GM12873 (cell line): ENCODE results near the gene CDK5RAP3.
A peak's percentile ranks its signal among the peaks of the same experiment; 100 is the strongest.

Experiments used
- TF ChIP-seq, protein P1 (sequence below): IDR thresholded peaks from 2 replicates; pipeline ENCODE4 v1.5.1; 2012; ENCODE audit warnings: low read depth, mild to moderate bottlenecking, moderate library complexity, low read length, control low read depth; ENCODE audit not compliant: insufficient read depth; ENCODE audit errors: missing control alignments

Gene CDK5RAP3

DNA sequence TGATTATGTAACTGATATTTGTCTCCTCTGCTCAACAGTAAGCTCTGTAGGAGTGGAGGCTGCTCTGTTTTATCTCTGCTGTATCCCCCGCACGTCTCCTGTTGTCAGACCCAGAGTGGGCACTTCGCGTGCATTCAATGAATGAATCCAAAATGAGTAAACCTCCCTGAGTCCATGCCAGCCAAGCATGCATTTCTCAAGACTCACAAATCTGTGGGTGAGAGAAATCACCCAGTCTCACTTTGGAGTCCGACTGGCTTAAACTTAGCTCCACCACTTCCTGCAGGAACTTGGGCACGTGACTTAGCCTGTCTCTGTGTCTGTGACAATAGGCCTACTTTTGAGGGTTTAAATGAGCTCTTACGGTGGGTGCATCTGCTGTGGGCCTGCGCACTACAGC, 25.8 kb upstream of the CDK5RAP3 start:
- TF ChIP-seq, protein P1, sequence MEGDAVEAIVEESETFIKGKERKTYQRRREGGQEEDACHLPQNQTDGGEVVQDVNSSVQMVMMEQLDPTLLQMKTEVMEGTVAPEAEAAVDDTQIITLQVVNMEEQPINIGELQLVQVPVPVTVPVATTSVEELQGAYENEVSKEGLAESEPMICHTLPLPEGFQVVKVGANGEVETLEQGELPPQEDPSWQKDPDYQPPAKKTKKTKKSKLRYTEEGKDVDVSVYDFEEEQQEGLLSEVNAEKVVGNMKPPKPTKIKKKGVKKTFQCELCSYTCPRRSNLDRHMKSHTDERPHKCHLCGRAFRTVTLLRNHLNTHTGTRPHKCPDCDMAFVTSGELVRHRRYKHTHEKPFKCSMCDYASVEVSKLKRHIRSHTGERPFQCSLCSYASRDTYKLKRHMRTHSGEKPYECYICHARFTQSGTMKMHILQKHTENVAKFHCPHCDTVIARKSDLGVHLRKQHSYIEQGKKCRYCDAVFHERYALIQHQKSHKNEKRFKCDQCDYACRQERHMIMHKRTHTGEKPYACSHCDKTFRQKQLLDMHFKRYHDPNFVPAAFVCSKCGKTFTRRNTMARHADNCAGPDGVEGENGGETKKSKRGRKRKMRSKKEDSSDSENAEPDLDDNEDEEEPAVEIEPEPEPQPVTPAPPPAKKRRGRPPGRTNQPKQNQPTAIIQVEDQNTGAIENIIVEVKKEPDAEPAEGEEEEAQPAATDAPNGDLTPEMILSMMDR = no peak

DNA sequence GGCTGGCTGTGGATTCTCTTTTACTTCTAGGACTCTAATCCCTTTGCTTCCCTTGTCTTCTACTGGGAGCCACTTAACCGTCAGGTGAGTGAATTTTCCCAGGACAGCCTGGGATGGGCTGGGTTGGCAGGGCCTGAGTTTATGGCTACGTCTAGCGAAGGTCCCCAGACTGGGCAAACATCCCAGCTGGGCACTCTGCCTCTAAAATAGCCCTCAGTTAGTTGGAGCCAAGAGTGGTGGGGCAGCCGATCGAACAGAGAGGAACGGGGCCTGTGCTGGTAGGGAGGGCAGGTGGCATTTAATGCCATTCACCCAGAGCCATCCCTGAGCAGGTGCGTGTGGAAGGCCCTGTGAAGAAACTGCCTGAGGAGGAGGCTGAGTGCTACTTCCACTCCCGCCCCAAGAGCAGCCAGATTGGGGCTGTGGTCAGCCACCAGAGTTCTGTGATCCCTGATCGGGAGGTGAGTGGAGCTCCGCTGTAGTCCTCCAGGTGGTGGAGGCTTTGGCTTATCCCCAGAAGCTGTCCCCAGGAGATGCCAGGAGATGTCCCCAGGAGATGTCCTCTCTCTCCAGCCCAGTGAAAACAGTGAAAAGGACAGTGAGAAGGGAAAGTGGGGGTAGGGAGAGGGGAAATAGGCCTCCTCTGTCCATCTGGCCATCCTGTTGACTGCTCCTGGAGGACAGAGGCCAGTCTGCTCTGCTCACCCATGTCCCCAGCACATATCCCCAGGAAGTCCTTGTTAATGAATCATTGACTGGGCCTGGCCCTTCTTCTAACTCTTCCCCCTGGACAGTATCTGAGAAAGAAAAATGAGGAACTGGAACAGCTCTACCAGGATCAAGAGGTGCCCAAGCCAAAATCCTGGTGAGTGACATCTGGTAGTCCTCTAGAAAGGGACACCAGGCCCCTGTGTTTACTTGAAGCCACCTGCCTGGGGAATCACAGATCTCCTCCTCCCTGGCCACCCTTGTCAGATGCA, 25.1 kb upstream of the CDK5RAP3 start:
- TF ChIP-seq, protein P1 = no peak

DNA sequence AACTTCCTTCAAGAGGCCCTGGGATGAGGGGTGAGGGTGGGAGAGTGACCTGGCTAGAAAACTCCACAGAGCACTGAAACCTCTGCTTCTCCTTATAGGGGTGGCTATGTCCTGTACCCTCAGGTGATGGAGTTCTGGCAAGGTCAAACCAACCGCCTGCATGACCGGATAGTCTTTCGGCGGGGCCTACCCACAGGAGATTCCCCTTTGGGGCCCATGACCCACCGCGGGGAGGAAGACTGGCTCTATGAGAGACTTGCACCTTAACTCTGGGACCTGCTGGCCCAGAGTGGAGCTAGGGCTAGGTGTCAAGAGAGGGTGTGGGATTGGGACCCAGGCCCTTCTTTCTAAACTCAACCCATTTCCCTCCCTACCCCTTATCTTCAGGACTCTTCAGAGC, 24.4 kb upstream of the CDK5RAP3 start:
- TF ChIP-seq, protein P1 = no peak

DNA sequence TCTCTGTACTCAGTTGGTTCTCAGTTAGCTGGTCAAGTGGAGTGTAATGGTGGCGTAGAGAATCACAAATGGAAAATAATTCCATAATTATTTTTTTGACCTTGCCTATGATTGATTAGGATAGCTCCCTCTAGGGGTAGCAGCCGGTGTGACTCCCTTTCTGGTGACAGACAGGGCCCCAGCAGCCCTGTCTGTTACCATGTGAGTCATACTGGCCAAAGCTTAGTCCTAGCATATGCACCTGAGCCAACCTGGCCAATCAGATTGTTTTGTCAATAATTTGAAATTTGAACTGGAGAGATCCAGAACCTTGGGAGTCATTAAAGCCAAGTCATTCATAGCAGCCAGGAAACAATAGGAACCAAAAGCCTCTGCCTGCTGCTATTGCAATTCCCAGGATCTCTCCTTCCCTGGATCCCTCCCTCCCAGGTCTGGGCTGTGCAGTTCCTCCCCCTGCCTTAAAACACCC, 23.9 kb upstream of the CDK5RAP3 start:
- TF ChIP-seq, protein P1 = peak; percentile 87

DNA sequence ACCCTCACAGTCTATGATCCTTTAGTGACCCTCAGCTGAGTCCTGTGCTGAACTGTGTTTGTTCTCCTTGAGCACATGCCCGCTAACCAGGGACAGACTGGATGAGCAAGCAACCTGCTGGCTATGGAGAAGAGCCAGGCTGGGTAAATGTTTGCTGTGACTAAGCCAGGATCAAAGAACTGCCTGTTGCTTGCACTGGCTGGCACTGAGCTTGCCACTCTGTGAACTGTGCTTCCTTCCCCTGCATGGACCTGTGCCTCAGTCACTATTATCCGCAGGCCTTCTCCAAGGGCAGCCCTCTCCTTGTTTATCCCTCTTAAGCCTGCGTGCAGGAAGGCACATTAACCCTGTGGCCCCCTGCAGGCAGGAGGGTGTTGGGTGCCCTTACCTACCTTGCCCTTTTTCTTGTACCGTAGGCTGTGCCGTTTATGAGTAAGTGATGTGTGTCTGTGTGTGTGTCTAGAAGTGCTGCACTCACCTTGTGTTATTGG, 22.2 kb upstream of the CDK5RAP3 start:
- TF ChIP-seq, protein P1 = no peak

DNA sequence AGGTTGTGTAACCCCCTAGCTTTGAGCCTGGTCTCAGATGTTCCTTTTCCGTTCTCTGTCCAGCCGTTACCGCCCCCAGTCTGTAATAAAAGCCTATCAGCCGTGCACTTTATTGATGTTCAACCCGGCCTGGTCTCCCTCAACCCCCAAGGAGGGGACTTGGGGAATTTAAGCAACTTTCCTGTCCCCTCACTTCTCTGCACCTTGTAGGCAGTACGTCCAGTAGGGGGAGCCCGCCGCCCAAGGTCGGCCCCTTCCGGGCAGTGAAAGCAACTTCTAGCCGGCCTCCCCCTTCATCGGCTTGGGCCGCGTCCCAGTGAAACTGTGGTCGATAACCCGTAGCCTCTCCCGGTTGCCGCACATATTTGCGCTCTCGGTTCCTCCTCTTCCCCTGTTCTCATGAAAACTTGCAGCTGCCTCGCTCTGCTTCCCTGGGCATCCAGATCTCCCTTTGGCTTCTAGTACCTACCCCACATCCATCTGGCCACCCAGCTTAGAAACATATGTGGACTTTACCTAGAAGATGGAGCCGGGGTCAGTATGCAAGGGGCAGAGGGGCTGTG, 21.6 kb upstream of the CDK5RAP3 start:
- TF ChIP-seq, protein P1 = peak; percentile 90

DNA sequence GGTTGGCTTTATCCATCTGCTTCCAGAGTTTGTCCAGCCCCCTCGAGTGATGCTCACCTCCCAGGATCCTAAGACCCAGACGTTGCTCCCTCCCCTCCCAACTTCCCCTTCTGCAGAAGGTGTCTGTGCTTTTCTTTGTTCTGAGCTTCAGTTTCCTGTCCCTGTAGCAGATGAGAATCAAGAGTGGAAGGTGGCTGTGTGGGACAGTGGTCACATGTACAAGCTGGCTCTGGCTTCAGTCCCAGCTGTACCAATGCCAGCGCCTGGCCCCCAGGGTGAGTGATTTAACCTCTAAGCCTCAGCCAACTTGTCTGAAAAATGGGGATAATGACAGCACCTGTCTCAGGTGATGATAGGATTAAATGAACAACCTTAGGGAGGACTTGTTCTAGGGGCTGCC, 21.0 kb upstream of the CDK5RAP3 start:
- TF ChIP-seq, protein P1 = no peak
